Stomach (tissue), 9 donors: ENCODE data around the gene TMTC2. TPM values are rescaled to one million over a fixed set of nuclear protein-coding genes. Genes with fewer than 3 reads are reported as not detected.

Experiments
- DNase-seq, 2 donors: peaks; one replicate each; pipeline versions ENCODE4 v3.0.0 to v3.0.0-alpha.2; 2013 to 2019
- H3K27ac ChIP-seq, 5 donors: fragments of 200-600 bp in 4 of 5; sonication (generic) in 4 of 5; one replicate each; pipeline ENCODE4 v1.5.1; 2013 to 2019; ENCODE audit warnings: mild to moderate bottlenecking in 1 of 5, moderate library complexity in 1 of 5
- H3K27me3 ChIP-seq, 3 donors: fragments of 200-600 bp; sonication (generic); one replicate each; pipeline ENCODE4 v1.5.1; 2017 to 2019; ENCODE audit warnings: mixed run types in 1 of 3
- H3K36me3 ChIP-seq, 4 donors: fragments of 200-600 bp; sonication (generic); 1 replicate in 3 of 4; 2 replicates in 1 of 4; pipeline ENCODE4 v1.5.1; 2016 to 2019
- H3K4me1 ChIP-seq, 4 donors: fragments of 200-600 bp; sonication (generic); one replicate each; pipeline ENCODE4 v1.5.1; 2016 to 2019
- H3K4me3 ChIP-seq, 4 donors: fragments of 200-600 bp; sonication (generic) in 3 of 4; one replicate each; pipeline ENCODE4 v1.5.1; 2016 to 2019; ENCODE audit warnings: mild to moderate bottlenecking in 1 of 4
- H3K9me3 ChIP-seq, 4 donors: fragments of 200-600 bp; sonication (generic); one replicate each; pipeline ENCODE4 v1.5.1; 2016 to 2019
- CTCF ChIP-seq, 7 experiments: fragments of 450-650 bp in 4 of 7; fragments of 200-600 bp in 3 of 7; sonication (generic) in 3 of 7; IDR thresholded peaks; one replicate each; pipeline ENCODE4 v1.5.1; 2016 to 2019; ENCODE audit warnings: antibody characterized with exemption in 7 of 7, control low read depth in 2 of 7, mild to moderate bottlenecking in 1 of 7
- EP300 ChIP-seq: sonication (generic); formaldehyde crosslinking; IDR thresholded peaks from one replicate; pipeline ENCODE4 v1.6.1; 2017; ENCODE audit warnings: antibody characterized with exemption
- POLR2A ChIP-seq, 4 donors: fragments of 450-650 bp; IDR thresholded peaks; one replicate each; pipeline ENCODE4 v1.6.1; 2016; ENCODE audit warnings: antibody characterized with exemption in 4 of 4, control low read depth in 2 of 4, mild to moderate bottlenecking in 1 of 4, moderate library complexity in 1 of 4
- POLR2AphosphoS5 ChIP-seq, 3 donors: sonication (generic); formaldehyde crosslinking; IDR thresholded peaks; one replicate each; pipeline ENCODE4 v1.6.1; 2016; ENCODE audit warnings: antibody characterized with exemption in 3 of 3
- WGBS, 5 donors: extraction: QIAGEN DNeasy Blood & Tissue Kit in 3 of 5; methylation state at CpG; one replicate each; pipeline versions ENCODE4 v1.1.5 to v1.1.7; 2013 to 2018; 5-methylcytosine and 5-hydroxymethylcytosine counted together
- intact Hi-C: fragments of 100-400 bp; cut with DNase I; formaldehyde crosslinking; loops from one replicate; pipeline ENCODE4 v1.15.1; 2023; ENCODE audit warnings: low total_unique reads
- polyA plus RNA-seq, 3 donors: library from polyadenylated mRNA; stranded (reverse); fragments of 200-250 nt; gene quantifications; one replicate each; pipeline ENCODE4 v1.2.3, GENCODE V29; 2013
- total RNA-seq, 5 donors: library from RNA; depleted of rRNA; stranded (reverse); fragments of >200 nt; gene quantifications; one replicate each; pipeline versions ENCODE4 v1.1.0 to v1.2.3, GENCODE V29; 2014 to 2016
- donor health status: healthy with polysubstance abuse.
- donor health status: Bipolar disorder and iron deficiency.
- donor health status: healthy.

TMTC2 gene
- total and polyA plus RNA-seq, 8 donors: 6.1 to 60.0 (median 27.5) TPM

DNA sequence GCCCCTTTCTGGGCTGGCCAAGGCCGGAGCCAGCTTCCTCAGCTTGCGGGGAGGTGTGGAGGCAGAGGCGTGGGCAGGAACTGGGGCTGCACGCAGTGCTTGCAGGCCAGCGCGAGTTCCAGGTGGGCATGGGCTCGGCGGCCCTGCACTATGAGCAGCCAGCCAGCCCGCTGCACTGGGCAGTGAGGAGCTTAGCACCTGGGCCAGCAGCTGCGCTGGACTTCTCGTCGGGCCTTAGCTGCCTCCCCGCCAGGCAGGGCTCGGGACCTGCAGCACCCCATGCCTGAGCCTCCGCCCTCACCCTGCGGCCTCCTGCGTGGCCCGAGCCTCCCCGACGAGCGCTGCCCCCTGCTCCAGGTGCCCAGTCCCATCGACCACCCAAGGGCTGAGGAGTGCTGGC lies 42.0 kb downstream of the TMTC2 start:
- WGBS, 5 donors: 96 to 98% (median 98%) methylated on average over 9 to 22 of the region's 22 CpGs
- no peak for TF ChIP-seq POLR2AphosphoS5 (IDR thresholded peaks at IDR 0.05)
- no peak for TF ChIP-seq POLR2A (IDR thresholded peaks at IDR 0.05)
- no peak for TF ChIP-seq EP300
- H3K9me3 ChIP-seq: peaks cover 0 to 5% (median 0%) of the 10 kb centered on the region in 4 donors
- intact Hi-C loops: no loop called here
- peaks cover 0 to 4% (median 0%) of the 10 kb centered on the region in 4 donors for H3K4me1 ChIP-seq
- no peak overlapping the region for H3K4me3 ChIP-seq
- no peak for DNase-seq
- no peaks in the 10 kb centered on the region for H3K27me3 ChIP-seq
- H3K27ac ChIP-seq: no peak overlapping the region
- H3K36me3 ChIP-seq: peaks cover 5 to 10% (median 7%) of the 10 kb centered on the region in 4 donors

DNA sequence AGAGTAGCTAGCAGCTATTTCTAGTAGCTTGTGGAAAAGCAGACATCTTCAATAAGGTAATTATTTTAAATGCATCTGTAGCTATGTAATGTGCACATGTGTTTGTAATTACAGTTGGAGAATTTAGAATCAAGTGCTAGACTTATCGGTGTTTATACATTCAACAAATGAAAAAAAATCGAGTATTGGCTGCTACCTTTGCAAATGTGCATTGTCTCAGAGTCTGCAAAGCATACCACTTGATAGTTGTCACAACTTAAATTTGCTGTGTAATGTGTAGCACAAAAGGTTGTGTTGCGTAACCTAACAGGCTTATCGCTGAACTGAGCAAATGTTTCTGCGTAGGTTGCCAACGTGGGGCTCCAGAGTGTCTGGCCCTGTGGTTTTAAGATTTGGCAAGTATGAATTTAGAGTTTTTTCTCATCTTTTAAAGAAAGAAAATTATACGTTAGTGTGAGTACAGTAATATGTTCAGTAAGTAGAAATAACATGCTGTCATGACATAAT lies 44.3 kb downstream of the TMTC2 start:
- no peaks in the 10 kb centered on the region for H3K27me3 ChIP-seq
- peak in 1 of 2 donors; percentile 43 for DNase-seq

GRCh38 chr12:82740129-82741000 lies 53.7 kb downstream of the TMTC2 start:
- no peak for DNase-seq
- Histone ChIP-seq H3K27ac (no peak overlapping the region), H3K9me3 (no peaks in the 10 kb centered on the region), H3K36me3 (peaks cover 0 to 11% (median 3%) of the 10 kb centered on the region in 4 donors), H3K4me1 (peaks cover 0 to 11% (median 4%) of the 10 kb centered on the region in 4 donors), H3K27me3 (no peaks in the 10 kb centered on the region), H3K4me3 (no peak overlapping the region)
- no peak for TF ChIP-seq POLR2A (IDR thresholded peaks at IDR 0.05)
- no peak for TF ChIP-seq POLR2AphosphoS5 (IDR thresholded peaks at IDR 0.05)
- no peak for TF ChIP-seq EP300
- TF ChIP-seq CTCF (IDR thresholded peaks at IDR 0.05): no peak
- intact Hi-C loops: no loop called here
- 86 to 94% (median 91%) methylated on average over 7 of the region's 7 CpGs for WGBS, 5 donors

More for the DNA sequence above, 44.3 kb downstream of the TMTC2 start:
- H3K36me3 ChIP-seq: peaks cover 5 to 10% (median 7%) of the 10 kb centered on the region in 4 donors
- WGBS, 5 donors: 57 to 76% (median 61%) methylated on average over 7 of the region's 7 CpGs
- intact Hi-C loops: no loop called here
- H3K4me1 ChIP-seq: peaks cover 0 to 4% (median 0%) of the 10 kb centered on the region in 4 donors
- no peak overlapping the region for H3K27ac ChIP-seq
- H3K9me3 ChIP-seq: peaks cover 0 to 5% (median 0%) of the 10 kb centered on the region in 4 donors
- H3K4me3 ChIP-seq: no peak overlapping the region
- TF ChIP-seq CTCF (IDR thresholded peaks at IDR 0.05) (no peak), POLR2A (IDR thresholded peaks at IDR 0.05) (no peak), POLR2AphosphoS5 (IDR thresholded peaks at IDR 0.05) (peak in 1 of 3 donors; percentile 18), EP300 (no peak)

GRCh38 chr12:82745063-82745674 lies 58.5 kb downstream of the TMTC2 start:
- WGBS, 5 donors: 37 to 50% (median 39%) methylated on average over 4 of the region's 4 CpGs
- peaks cover 5 to 37% (median 21%) of the 10 kb centered on the region in 4 donors for H3K4me1 ChIP-seq
- DNase-seq: no peak
- no peak overlapping the region for H3K27ac ChIP-seq
- intact Hi-C loops: no loop called here
- no peaks in the 10 kb centered on the region for H3K9me3 ChIP-seq
- no peak overlapping the region for H3K4me3 ChIP-seq
- no peaks in the 10 kb centered on the region for H3K27me3 ChIP-seq
- TF ChIP-seq EP300 (no peak), CTCF (IDR thresholded peaks at IDR 0.05) (no peak), POLR2AphosphoS5 (IDR thresholded peaks at IDR 0.05) (no peak)
- H3K36me3 ChIP-seq: peaks cover 0 to 11% (median 3%) of the 10 kb centered on the region in 4 donors
